GM12874 (cell line): ENCODE data around the gene SMARCAD1.

ENCODE experiments used
- TF ChIP-seq, protein P1 (sequence below): IDR thresholded peaks from 2 replicates; pipeline ENCODE4 v1.5.1; 2011; ENCODE audit warnings: low read depth, mild to moderate bottlenecking, control low read depth, low read length, moderate library complexity; ENCODE audit not compliant: insufficient read depth

Gene SMARCAD1

GRCh38 chr4:94298725-94299252, 91.1 kb downstream of the SMARCAD1 start:
- TF ChIP-seq, protein P1, sequence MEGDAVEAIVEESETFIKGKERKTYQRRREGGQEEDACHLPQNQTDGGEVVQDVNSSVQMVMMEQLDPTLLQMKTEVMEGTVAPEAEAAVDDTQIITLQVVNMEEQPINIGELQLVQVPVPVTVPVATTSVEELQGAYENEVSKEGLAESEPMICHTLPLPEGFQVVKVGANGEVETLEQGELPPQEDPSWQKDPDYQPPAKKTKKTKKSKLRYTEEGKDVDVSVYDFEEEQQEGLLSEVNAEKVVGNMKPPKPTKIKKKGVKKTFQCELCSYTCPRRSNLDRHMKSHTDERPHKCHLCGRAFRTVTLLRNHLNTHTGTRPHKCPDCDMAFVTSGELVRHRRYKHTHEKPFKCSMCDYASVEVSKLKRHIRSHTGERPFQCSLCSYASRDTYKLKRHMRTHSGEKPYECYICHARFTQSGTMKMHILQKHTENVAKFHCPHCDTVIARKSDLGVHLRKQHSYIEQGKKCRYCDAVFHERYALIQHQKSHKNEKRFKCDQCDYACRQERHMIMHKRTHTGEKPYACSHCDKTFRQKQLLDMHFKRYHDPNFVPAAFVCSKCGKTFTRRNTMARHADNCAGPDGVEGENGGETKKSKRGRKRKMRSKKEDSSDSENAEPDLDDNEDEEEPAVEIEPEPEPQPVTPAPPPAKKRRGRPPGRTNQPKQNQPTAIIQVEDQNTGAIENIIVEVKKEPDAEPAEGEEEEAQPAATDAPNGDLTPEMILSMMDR, result no peak

DNA sequence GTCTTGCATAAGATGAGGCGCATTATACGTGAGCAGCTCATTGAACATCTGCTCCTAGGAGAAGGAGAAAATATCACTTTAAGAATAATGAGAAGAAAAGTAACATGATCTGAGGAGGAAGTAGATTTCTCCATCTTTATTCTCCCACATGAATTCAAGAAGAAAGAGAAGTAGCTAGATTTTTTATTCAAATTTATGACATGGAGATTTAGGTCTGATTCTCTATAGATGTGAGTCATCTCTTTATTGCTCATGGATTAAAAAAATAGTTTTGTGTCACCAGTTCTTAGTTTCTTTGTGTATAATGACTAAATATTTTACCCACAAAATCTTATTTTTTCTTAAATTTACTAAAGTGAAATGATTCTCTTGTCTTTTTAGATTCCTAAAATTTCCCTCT, 94.5 kb downstream of the SMARCAD1 start:
- TF ChIP-seq, protein P1, result no peak

DNA sequence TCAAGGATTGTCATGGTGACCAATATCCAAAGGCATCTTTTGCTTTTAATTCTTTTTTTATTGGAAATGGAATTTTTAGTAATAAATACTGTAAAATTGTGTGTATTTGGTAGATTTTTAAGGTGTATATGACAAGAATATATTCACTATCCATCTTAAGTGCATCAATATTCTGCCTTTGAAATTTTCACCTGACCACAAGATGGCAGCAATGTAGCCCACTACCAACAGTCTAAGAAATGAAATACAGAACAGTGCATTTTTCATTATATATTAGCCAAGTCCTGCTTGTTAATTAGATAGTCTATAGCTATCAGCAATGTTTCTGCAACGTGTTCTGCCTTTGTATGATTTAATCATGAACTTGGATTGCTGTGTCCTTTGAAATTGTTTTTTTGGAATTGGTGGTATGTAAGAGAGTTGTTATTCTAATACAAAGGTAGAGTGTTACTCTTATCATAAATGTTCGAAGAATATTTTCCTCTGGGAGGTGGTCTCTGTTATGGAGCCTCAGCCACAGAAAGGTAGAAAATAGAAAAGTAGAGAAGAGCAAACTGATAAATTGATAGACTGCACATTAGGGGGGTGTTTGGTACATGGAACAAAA, 96.8 kb downstream of the SMARCAD1 start:
- TF ChIP-seq, protein P1, result peak; percentile 14; the same call in 1 of the 2 replicates

DNA sequence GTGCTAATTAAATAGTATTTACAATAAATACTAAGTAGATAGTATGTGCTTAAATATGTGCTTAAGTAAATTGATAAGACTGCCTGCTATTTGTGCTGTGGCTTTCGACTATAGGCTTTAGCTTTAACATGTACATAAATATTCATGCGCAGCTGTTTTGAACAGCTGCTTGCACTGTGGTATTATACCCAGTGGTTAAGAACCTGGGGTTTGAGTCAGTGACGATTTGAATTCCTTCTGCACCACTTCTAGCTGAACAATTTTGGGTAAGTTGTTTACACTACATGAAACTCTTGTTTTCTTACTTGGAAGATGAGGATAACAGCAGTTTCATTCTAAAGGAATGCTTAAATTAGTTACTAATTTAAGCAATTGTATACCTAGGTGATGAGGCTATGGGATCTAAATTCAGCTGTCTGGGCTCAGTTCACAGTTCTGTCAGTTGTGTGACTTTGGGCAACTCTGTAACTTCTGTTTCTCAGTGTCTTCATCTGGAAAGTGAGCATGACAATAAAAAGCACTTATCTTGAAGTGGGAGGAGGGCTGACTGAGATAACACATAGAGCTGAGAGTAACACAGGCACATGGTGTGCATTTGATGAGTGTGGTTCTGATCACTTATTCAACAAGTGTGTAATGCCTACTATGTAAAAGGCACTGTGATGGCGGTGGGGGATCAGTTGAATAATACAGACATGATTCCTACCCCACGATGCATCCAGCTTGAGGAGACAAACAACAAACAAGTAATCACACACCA, 98.0 kb downstream of the SMARCAD1 start:
- TF ChIP-seq, protein P1, result no peak

- TF ChIP-seq, protein P1, result no peak
Measured at GRCh38 chr4:94306713-94307112, 99.0 kb downstream of the SMARCAD1 start.

DNA sequence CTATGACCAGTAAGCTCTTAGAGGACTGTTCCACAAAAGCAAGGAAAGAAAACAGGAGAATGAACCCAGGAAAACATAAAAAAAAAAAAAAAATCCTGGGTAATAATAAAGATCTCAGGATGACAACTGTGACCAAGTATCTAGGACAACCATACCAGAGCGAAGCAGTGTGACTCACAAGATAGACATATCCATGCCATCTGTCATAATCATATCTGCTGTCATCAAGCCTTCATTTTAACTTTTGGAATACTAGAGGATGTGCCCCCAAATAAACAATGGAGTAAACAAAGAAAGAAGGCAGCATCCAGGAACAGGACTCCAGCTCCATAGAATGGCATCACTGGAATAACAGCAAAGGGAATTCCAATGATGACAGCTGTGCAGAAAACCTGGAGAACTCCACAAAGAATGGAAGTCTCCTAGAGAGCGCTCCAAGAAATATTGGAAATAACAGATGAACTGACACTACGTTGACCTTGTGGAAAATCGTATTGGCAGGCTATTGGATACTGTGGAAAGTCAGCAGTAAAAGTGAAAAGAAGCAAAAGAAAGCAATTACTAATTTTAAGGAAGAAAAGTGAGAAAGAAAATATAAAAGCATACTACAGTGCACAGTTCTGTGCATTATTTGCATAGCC, 99.7 kb downstream of the SMARCAD1 start:
- TF ChIP-seq, protein P1, result no peak

DNA sequence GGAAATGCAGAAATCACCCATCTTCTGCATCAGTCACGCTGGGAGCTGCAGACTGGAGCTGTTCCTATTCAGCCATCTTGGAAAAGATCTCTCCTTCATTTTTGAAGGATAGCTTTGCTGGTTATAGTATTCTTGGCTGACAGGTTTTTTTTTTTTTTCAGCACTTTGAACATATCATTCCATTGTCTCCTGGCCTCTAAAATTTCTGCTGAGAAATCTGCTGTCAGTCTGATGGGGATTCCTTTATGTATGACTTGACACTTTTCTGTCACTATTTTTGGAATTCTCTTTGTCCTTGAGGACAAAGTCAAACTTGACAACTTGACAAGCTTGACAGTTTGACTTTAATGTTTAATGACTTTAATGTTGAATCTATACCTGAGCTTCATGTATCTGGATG, 118.2 kb downstream of the SMARCAD1 start:
- TF ChIP-seq, protein P1, result no peak
